ENCODE measurements around the gene WDR45B.
"Not testable (repeated sequence)": the region's sequence is repeated elsewhere in the genome, so short reads cannot be mapped to it uniquely, and the experiment has no call there.

WDR45B gene

GRCh38 chr17:82659886-82660285, 11.6 kb upstream of the WDR45B start:
- DNase-seq (ENCODE audit: low read depth, low spot score), result no peak
- H3K27ac ChIP-seq, result no peak overlapping the region

GRCh38 chr17:82658796-82659452, 10.7 kb upstream of the WDR45B start:
- no peak overlapping the region for H3K27ac ChIP-seq
- DNase-seq (ENCODE audit: low read depth, low spot score), result no peak

GRCh38 chr17:82658331-82658730, 10.1 kb upstream of the WDR45B start:
- DNase-seq (ENCODE audit: low read depth, low spot score), result no peak

GRCh38 chr17:82657926-82658325, 9.7 kb upstream of the WDR45B start:
- H3K27ac ChIP-seq, result no peak overlapping the region
- no peak for DNase-seq (ENCODE audit: low read depth, low spot score)

More at GRCh38 chr17:82658331-82658730, 10.1 kb upstream of the WDR45B start:
- H3K27ac ChIP-seq, result no peak overlapping the region

- H3K27ac ChIP-seq, result no peak overlapping the region
- DNase-seq (ENCODE audit: low read depth, low spot score), result no peak
Observed at GRCh38 chr17:82656266-82656665, 8.0 kb upstream of the WDR45B start.

- peak overlapping the region; percentile 44 for H3K27ac ChIP-seq
Observed at GRCh38 chr17:82655523-82655922, 7.3 kb upstream of the WDR45B start.

GRCh38 chr17:82655038-82655479, 6.8 kb upstream of the WDR45B start:
- H3K27ac ChIP-seq, result peak overlapping the region; percentile 44

More at GRCh38 chr17:82655523-82655922, 7.3 kb upstream of the WDR45B start:
- DNase-seq (ENCODE audit: low read depth, low spot score), result no peak

GRCh38 chr17:82654611-82655010, 6.4 kb upstream of the WDR45B start:
- not testable (repeated sequence) for DNase-seq (ENCODE audit: low read depth, low spot score)
- H3K27ac ChIP-seq, result peak overlapping the region; percentile 44

More at GRCh38 chr17:82655038-82655479, 6.8 kb upstream of the WDR45B start:
- DNase-seq (ENCODE audit: low read depth, low spot score), result peak; percentile 40

- H3K27ac ChIP-seq, result peak overlapping the region; percentile 44
- no peak for DNase-seq (ENCODE audit: low read depth, low spot score)
Observed at GRCh38 chr17:82653651-82654528, 5.6 kb upstream of the WDR45B start.

- H3K27ac ChIP-seq, result no peak overlapping the region
- no peak for DNase-seq (ENCODE audit: low read depth, low spot score)
Observed at GRCh38 chr17:82650723-82651122, 2.5 kb upstream of the WDR45B start.

GRCh38 chr17:82649501-82650261, 1.4 kb upstream of the WDR45B start:
- H3K27ac ChIP-seq, result no peak overlapping the region
- no peak for DNase-seq (ENCODE audit: low read depth, low spot score)

- DNase-seq (ENCODE audit: low read depth, low spot score), result no peak
- no peak overlapping the region for H3K27ac ChIP-seq
Observed at GRCh38 chr17:82648742-82649331, 593 bp upstream of the WDR45B start.

- H3K27ac ChIP-seq, result peak overlapping the region; percentile 96
- DNase-seq (ENCODE audit: low read depth, low spot score), result no peak
Observed at GRCh38 chr17:82647593-82648164, 565 bp downstream of the WDR45B start.

GRCh38 chr17:82645516-82645915, 2.7 kb downstream of the WDR45B start:
- no peak overlapping the region for H3K27ac ChIP-seq

GRCh38 chr17:82644148-82644547, 4.1 kb downstream of the WDR45B start:
- DNase-seq (ENCODE audit: low read depth, low spot score), result no peak
- H3K27ac ChIP-seq, result no peak overlapping the region

More at GRCh38 chr17:82645516-82645915, 2.7 kb downstream of the WDR45B start:
- DNase-seq (ENCODE audit: low read depth, low spot score), result no peak

GRCh38 chr17:82642022-82642421, 6.2 kb downstream of the WDR45B start:
- DNase-seq (ENCODE audit: low read depth, low spot score), result no peak
- H3K27ac ChIP-seq, result no peak overlapping the region

GRCh38 chr17:82640036-82640435, 8.2 kb downstream of the WDR45B start:
- H3K27ac ChIP-seq, result no peak overlapping the region
- DNase-seq (ENCODE audit: low read depth, low spot score), result no peak

- H3K27ac ChIP-seq, result no peak overlapping the region
- DNase-seq (ENCODE audit: low read depth, low spot score), result no peak
Observed at GRCh38 chr17:82639628-82640027, 8.6 kb downstream of the WDR45B start.

- no peak overlapping the region for H3K27ac ChIP-seq
- DNase-seq (ENCODE audit: low read depth, low spot score), result no peak
Observed at GRCh38 chr17:82638183-82638773, 10.0 kb downstream of the WDR45B start.
